GM19193 (cell line): ENCODE data around the gene ITPK1.

Source experiments
- POLR2A ChIP-seq: IDR thresholded peaks from 4 replicates; pipeline ENCODE4 v1.6.1; 2011; ENCODE audit not compliant: insufficient read depth, insufficient read length; ENCODE audit errors: extremely low read depth

ITPK1 gene

GRCh38 chr14:92953526-92953925 is 162.2 kb downstream of the ITPK1 start:
- TF ChIP-seq POLR2A: no peak

DNA sequence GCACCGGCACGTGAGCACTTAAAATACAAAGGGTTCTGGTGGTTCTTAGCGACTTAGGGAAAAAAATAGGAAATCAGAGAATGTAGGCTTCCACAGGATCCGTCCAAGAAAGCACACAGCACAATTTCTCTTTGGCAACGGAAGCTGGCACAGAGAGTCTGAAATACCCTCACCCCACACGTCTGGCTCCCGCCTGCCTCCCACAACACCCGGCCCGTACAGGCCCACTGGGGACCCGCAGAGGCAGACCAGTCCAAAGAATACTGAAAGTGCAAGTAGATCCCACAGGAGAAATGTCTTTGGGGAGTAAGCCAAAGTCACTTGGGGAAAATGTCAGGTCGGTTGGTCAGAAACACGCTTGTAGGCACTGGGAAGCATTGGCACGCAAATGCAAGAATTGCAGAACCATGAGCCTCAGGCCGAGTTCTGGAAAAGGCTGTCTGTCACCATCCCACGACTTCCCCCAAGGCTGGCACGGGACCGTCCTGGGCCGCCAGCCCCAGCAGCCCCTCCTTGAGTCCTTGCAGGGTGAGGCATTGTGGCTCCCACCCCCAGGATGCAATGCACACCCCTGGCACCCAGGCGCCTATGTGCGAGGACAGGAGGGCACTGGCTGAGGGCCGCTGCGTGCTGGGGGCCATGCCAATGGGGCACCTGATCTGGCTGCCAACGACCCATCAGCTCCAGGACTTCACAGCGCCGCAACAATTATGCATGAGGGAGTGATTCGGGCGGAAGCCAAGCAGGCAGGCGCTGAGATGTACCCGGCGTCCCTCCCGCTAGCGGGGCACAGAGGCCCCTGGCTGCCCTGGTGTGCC is 163.0 kb downstream of the ITPK1 start:
- no peak for TF ChIP-seq POLR2A

DNA sequence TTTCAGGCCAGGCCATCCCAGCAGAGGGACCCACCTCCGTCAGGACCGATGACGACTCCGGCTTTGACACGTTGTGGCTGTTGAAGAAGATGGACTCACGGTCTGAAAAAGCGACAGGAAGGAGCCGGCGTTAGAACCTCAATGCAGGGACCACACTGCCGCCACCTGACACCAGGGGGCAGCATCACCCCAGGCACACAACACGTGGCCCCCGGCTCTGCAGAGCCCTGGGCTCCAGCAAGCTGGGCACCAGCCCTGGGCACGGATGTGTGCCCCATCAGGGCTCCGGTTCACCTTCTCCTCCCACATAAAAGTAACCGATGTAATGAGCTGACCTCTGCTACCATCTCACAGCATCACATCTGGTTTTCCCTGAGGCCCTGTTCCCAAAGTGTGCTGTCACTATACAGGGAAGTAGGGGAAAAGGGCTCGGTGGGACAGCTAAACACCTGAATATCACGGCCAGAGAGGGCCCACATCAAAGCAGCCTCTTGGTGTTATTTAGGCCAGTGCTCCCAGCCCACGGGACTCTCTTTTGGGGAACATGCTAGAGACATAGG is 163.7 kb downstream of the ITPK1 start:
- TF ChIP-seq POLR2A: no peak

GRCh38 chr14:92951261-92951660 is 164.5 kb downstream of the ITPK1 start:
- no peak for TF ChIP-seq POLR2A

GRCh38 chr14:92950773-92951172 is 165.0 kb downstream of the ITPK1 start:
- no peak for TF ChIP-seq POLR2A

GRCh38 chr14:92950193-92950540 is 165.6 kb downstream of the ITPK1 start:
- TF ChIP-seq POLR2A: no peak

DNA sequence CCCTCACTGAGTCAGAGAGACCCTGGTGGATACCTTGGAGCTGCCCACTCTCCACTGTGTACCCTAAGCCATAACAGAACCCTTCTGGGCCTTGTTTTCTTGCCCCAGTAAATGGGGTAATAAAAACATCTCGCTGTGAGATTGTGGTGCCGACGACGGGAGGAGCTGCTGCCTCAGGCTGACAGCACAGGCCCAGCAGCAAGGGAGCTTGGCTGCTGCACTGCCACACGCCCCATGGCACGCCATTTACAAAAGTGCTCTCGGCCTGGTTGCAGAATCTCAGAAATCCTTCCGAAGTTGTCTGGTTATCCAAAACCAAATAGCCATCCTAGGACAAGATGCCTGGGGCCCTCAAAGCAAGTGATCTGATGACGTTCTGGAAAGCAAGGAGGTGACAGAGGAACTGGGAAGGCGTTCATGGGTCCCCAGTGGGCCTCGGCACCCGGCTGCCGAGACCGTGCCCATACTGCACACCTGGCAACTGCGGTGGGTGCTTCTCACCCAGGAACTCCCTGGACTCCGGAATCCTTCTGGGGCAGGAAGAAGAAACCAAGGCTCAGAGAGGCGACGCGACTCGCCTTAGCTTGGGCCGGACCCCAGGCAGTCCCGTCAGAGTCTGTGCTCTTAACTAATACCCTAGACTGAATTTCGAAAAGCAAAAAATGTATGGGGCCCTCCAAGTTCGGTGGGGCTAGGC is 166.1 kb downstream of the ITPK1 start:
- TF ChIP-seq POLR2A: no peak

- TF ChIP-seq POLR2A: no peak
Measured at GRCh38 chr14:92948647-92949046, 167.1 kb downstream of the ITPK1 start.

DNA sequence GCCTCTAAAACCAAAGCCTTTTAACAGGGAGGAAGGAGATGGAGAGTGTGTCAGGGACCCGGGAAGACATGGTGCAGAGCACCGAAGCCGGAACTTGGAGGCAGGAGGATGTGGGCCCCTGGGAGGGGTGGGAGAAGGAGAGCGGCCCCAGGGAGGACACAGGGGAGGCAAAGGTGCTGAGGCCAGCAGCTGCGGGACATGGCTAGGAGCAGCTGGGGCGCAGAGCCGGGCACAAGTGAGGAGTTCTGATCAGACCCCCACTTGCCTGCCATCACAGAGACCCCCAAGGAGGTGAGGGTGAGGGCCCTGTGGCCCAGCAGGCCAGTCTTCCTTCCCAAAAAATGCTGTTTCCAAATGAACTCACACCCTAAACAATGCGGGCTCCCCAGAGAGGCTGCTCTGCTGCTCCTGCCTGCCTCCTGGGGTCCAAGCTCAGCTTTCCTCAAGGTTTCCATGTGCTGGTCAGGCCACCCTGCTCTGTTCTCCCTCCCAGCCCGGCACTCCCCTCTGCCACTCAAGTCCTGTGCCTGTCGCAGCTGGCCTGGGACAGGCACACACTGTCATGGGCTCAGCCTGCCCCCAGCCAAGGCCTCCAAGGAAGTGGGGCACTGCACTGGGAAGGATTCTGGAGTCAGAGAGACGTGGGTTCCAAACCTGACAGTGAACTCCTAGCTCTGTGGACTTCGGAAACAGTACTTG is 168.7 kb downstream of the ITPK1 start:
- TF ChIP-seq POLR2A: no peak

DNA sequence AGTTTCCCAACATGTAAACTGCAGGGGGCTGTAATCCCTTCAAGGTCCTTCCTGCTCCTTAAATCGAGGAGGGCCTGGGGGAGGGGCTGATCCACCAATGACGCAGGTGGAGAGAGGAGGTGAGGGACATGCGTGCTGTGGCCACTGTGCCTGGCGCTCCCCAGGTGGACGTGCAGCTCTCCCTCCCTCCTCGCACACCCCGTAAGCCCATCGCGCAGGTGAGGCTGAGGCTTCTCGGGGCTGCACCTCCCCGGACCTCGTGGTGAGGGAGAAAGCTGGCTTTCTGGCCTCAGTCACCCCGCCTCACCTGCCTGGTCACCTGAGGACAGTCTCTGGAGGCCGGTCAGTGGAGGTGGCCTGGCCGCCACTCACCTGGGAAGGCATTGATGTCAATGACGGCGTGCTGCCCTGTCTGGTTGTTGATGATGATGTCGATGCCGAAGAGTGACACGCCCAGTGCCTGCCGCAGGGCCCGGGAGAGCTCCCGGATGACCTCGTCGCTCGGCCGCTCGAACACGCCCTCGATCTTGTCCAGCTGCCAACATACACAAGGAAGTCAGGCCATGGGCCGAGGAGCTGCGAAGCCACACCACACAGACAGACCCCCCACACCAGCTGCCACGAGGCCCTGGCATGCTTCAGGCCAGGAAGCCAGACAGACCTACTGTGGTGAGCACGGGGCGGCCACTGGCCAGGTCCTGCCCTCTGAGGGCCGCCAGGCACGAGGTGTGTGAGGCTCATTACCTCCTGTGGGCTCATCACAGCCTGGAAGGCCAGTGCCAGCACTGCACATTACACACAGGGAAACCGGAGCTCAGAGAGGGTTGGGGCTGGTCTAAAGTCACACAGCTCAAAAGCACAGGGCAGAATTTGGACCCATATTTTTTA is 169.5 kb downstream of the ITPK1 start:
- TF ChIP-seq POLR2A: no peak

DNA sequence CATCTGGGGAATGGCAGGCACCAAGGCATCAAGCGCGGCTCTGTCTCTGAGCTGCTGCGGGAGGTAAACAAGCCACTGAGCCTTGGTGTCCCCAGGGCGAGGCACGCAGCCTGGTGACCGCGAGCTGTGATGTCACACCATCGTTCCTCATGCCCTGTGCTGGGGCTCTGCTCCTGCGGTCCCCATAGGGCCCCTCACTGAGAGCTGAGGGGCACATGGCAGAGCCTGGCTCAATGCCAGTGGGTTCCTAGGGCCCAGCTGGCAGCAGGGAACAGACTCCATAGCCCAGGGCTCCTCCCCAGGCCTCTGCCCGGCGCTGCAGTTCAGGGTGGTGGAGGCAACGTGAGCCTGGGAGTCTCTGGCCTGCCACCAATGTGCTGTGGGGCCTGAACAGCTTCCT is 170.2 kb downstream of the ITPK1 start:
- no peak for TF ChIP-seq POLR2A

DNA sequence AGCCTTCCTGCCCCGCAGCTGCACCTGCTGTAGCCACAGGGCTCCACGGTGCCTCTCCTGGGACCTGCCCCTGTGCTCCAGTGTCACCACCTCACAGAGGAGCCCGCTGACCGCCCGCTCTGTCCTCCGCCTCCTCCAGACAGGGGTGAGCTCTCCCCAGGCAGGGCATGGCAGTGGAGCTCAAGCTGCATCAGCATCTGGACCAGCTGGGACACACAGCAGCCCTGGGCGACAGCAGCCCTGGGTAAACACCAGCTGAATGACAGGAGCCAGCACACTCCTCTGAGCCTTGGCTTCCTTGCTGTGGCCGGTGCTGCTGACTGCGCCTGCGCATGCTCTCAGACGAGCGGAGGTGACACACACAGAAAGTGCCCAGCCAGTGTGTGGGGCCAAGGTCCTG is 170.7 kb downstream of the ITPK1 start:
- no peak for TF ChIP-seq POLR2A

DNA sequence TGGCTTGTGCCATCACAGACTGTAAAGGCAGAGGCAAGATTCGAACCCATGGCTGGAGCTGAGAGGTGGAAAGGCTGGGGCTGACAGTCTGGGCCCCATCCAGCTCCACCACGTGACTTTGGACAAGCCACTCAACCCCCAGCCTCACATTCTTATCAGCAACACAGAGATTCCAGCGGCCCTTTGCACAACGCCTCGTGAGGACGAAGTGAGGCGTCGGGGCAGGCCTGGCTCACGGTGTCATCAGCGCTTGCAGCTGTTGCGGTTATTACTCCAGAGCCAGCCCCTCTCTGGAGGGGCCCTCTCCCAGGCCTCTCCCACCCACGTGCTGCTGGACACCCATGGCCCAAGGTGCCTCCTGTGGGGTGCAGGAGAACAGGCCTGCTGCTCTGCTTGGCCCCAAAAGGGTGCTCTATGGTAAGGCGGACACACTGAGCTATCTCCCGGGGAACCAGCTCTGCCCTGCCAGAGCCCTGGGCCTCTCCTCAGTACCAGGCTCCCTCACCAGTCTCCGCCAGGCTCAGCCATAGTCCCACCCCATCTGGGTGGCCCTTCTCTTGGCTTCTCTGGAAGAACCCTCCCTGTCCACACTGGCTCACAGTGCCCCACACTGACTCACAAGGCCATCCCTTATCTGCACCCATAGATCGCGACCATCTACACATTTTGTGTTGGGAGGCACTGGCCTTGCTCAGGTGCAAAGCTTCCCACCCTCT is 171.7 kb downstream of the ITPK1 start:
- TF ChIP-seq POLR2A: no peak
